GM19468 (cell line): ENCODE results near the gene USP17L20.
"Not testable (repeated sequence)": the region's sequence is repeated elsewhere in the genome, so short reads cannot be mapped to it uniquely, and the experiment has no call there.

ENCODE experiments used
- ATAC-seq: cut with Tn5 transposase; IDR thresholded peaks from one replicate; pipeline ENCODE4 v1.9.1; 2021; ENCODE audit warnings: mild to moderate bottlenecking, moderate library complexity, moderate number of reproducible peaks; ENCODE audit not compliant: unreplicated experiment; ENCODE audit errors: extremely low read depth

USP17L20 gene

GRCh38 chr4:9257824-9258223, at the start of gene USP17L20:
Gene USP17L20, plus strand, starts transcription at chr4:9258124. Its CDS starts 0 bp downstream, at chr4:9258124.
- not testable (repeated sequence) for ATAC-seq

GRCh38 chr4:9210357-9210756, 47.6 kb upstream of the USP17L20 start, which contains the start of gene USP17L10:
Gene USP17L10, plus strand, starts transcription at chr4:9210657. Its CDS starts 0 bp downstream, at chr4:9210657.
- not testable (repeated sequence) for ATAC-seq

- not testable (repeated sequence) for ATAC-seq
These were observed 43.2 kb upstream of the USP17L20 start for GRCh38 chr4:9214701-9215100.

GRCh38 chr4:9215105-9215504, 42.8 kb upstream of the USP17L20 start, which contains the start of gene USP17L11:
Gene USP17L11, plus strand, starts transcription at chr4:9215405. Its CDS starts 0 bp downstream, at chr4:9215405.
- not testable (repeated sequence) for ATAC-seq

GRCh38 chr4:9219852-9220251, 38.1 kb upstream of the USP17L20 start, which contains the start of gene USP17L12:
Gene USP17L12, plus strand, starts transcription at chr4:9220152. Its CDS starts 0 bp downstream, at chr4:9220152.
- not testable (repeated sequence) for ATAC-seq

- not testable (repeated sequence) for ATAC-seq
These were observed 33.3 kb upstream of the USP17L20 start, which contains the start of gene USP17L13 for GRCh38 chr4:9224596-9224995. Gene USP17L13, plus strand, starts transcription at chr4:9224896. Its CDS starts 0 bp downstream, at chr4:9224896.

- not testable (repeated sequence) for ATAC-seq
These were observed 27.7 kb upstream of the USP17L20 start for GRCh38 chr4:9230249-9230648.

- ATAC-seq: not testable (repeated sequence)
These were observed 23.8 kb upstream of the USP17L20 start, which contains the start of gene USP17L15 for GRCh38 chr4:9234085-9234484. Gene USP17L15, plus strand, starts transcription at chr4:9234385. Its CDS starts 0 bp downstream, at chr4:9234385.

- ATAC-seq: not testable (repeated sequence)
These were observed 19.5 kb upstream of the USP17L20 start for GRCh38 chr4:9238461-9238860.

- ATAC-seq: not testable (repeated sequence)
These were observed 14.3 kb upstream of the USP17L20 start, which contains the start of gene USP17L17 for GRCh38 chr4:9243579-9243978. Gene USP17L17, plus strand, starts transcription at chr4:9243879. Its CDS starts 0 bp downstream, at chr4:9243879.

- not testable (repeated sequence) for ATAC-seq
These were observed 9.8 kb upstream of the USP17L20 start, which contains the start of gene USP17L18 for GRCh38 chr4:9247953-9248680. Gene USP17L18, plus strand, starts transcription at chr4:9248630. Its CDS starts 0 bp downstream, at chr4:9248630.

GRCh38 chr4:9253078-9253477, 4.8 kb upstream of the USP17L20 start, which contains the start of gene USP17L19:
Gene USP17L19, plus strand, starts transcription at chr4:9253378. Its CDS starts 0 bp downstream, at chr4:9253378.
- not testable (repeated sequence) for ATAC-seq

GRCh38 chr4:9262572-9262971, 4.6 kb downstream of the USP17L20 start, which contains the start of gene USP17L21:
Gene USP17L21, plus strand, starts transcription at chr4:9262872. Its CDS starts 0 bp downstream, at chr4:9262872.
- not testable (repeated sequence) for ATAC-seq

- not testable (repeated sequence) for ATAC-seq
These were observed 9.4 kb downstream of the USP17L20 start, which contains the start of gene USP17L22 for GRCh38 chr4:9267319-9267718. Gene USP17L22, plus strand, starts transcription at chr4:9267619. Its CDS starts 0 bp downstream, at chr4:9267619.

- ATAC-seq: not testable (repeated sequence)
These were observed 13.8 kb downstream of the USP17L20 start for GRCh38 chr4:9271719-9272118.
